PFSK-1 (cell line): ENCODE measurements around the gene NDUFS1.

Experiments used
- FOXP2 ChIP-seq: optimal IDR thresholded peaks from 2 replicates; pipeline ENCODE3; 2011; ENCODE audit warnings: borderline replicate concordance, control low read depth, inconsistent platforms; ENCODE audit not compliant: insufficient read depth; ENCODE audit errors: extremely low read length, extremely low read depth
- POLR2AphosphoS5 ChIP-seq: IDR thresholded peaks from 2 replicates; pipeline ENCODE4 v1.6.1; 2012; ENCODE audit warnings: low read depth, mild to moderate bottlenecking, control low read depth, low read length, moderate library complexity
- REST ChIP-seq, 2 experiments: IDR thresholded peaks; 2 replicates each; pipeline versions ENCODE4 v1.6.1 to v1.8.0; 2011 to 2012; ENCODE audit warnings: low read depth in 2 of 2, low read length in 2 of 2, control low read depth in 1 of 2, inconsistent platforms in 1 of 2, mild to moderate bottlenecking in 1 of 2, moderate library complexity in 1 of 2; ENCODE audit not compliant: insufficient read depth in 1 of 2
- SIN3A ChIP-seq: IDR thresholded peaks from 2 replicates; pipeline ENCODE4 v1.6.1; 2012; ENCODE audit warnings: mild to moderate bottlenecking, low read length, moderate library complexity, borderline replicate concordance; ENCODE audit not compliant: insufficient read depth
- TAF1 ChIP-seq: IDR thresholded peaks from 2 replicates; pipeline ENCODE4 v1.6.1; 2012; ENCODE audit warnings: low read length, control low read depth, borderline replicate concordance; ENCODE audit not compliant: insufficient read depth

The NDUFS1 gene

GRCh38 chr2:206201075-206201848 is 42.0 kb upstream of the NDUFS1 start:
- no peak for TF ChIP-seq POLR2AphosphoS5
- TF ChIP-seq FOXP2: no peak
- no peak for TF ChIP-seq TAF1
- no peak for TF ChIP-seq SIN3A
- TF ChIP-seq REST (IDR thresholded peaks at IDR 0.05; ENCODE audit: insufficient read depth in 1 of 2, low read depth in 2 of 2, low read length in 2 of 2): no peak

GRCh38 chr2:206198677-206199076 is 39.4 kb upstream of the NDUFS1 start:
- no peak for TF ChIP-seq SIN3A
- TF ChIP-seq TAF1: no peak
- TF ChIP-seq FOXP2: no peak
- no peak for TF ChIP-seq POLR2AphosphoS5
- no peak for TF ChIP-seq REST (IDR thresholded peaks at IDR 0.05; ENCODE audit: insufficient read depth in 1 of 2, low read depth in 2 of 2, low read length in 2 of 2)

- TF ChIP-seq FOXP2 (no peak), TAF1 (no peak), SIN3A (no peak), REST (IDR thresholded peaks at IDR 0.05; ENCODE audit: insufficient read depth in 1 of 2, low read depth in 2 of 2, low read length in 2 of 2) (no peak), POLR2AphosphoS5 (no peak)
Observed at GRCh38 chr2:206193671-206194357, 34.6 kb upstream of the NDUFS1 start.

- TF ChIP-seq FOXP2 (no peak), POLR2AphosphoS5 (no peak), REST (IDR thresholded peaks at IDR 0.05; ENCODE audit: insufficient read depth in 1 of 2, low read depth in 2 of 2, low read length in 2 of 2) (no peak), SIN3A (no peak), TAF1 (no peak)
Observed at GRCh38 chr2:206192157-206192556, 32.9 kb upstream of the NDUFS1 start.
